Sigmoid colon (tissue), 4 donors: Measurements from ENCODE around the gene SPTBN5.

Experiments used
- CTCF ChIP-seq, 4 experiments: fragments of 450-650 bp in 3 of 4; fragments of 200-600 bp in 1 of 4; IDR thresholded peaks; one replicate each; pipeline ENCODE4 v1.5.1; 2016 to 2019; ENCODE audit warnings: antibody characterized with exemption in 4 of 4, mild to moderate bottlenecking in 3 of 4, moderate library complexity in 2 of 4
- EP300 ChIP-seq, 4 donors: sonication (generic); formaldehyde crosslinking; IDR thresholded peaks; one replicate each; pipeline ENCODE4 v1.6.1; 2017; ENCODE audit warnings: antibody characterized with exemption in 4 of 4
- POLR2A ChIP-seq, 2 donors: fragments of 450-650 bp; IDR thresholded peaks; one replicate each; pipeline ENCODE4 v1.6.1; 2016; ENCODE audit warnings: antibody characterized with exemption in 2 of 2, mild to moderate bottlenecking in 2 of 2, moderate library complexity in 2 of 2
- POLR2AphosphoS5 ChIP-seq, 4 donors: sonication (generic); formaldehyde crosslinking; IDR thresholded peaks; one replicate each; pipeline ENCODE4 v1.6.1; 2017; ENCODE audit warnings: antibody characterized with exemption in 4 of 4

GRCh38 chr15:41935566-41936020 lies 41.7 kb upstream of the SPTBN5 start:
- no peak for TF ChIP-seq CTCF (IDR thresholded peaks at IDR 0.05)
- no peak for TF ChIP-seq POLR2A (IDR thresholded peaks at IDR 0.05)
- TF ChIP-seq POLR2AphosphoS5 (IDR thresholded peaks at IDR 0.05): no peak
- no peak for TF ChIP-seq EP300 (IDR thresholded peaks at IDR 0.05)
